WI38 (cell line): ENCODE data around the gene HEBP1.
"Not testable (repeated sequence)": the region's sequence is repeated elsewhere in the genome, so short reads cannot be mapped to it uniquely, and the experiment has no call there.

Experiments used
- H3K4me3 ChIP-seq: 2 replicates; pipeline ENCODE4 v1.5.1; 2011; ENCODE audit warnings: low read depth, mild to moderate bottlenecking, control low read depth, low read length
- CTCF ChIP-seq: IDR thresholded peaks from 2 replicates; pipeline ENCODE4 v1.5.1; 2012; ENCODE audit warnings: low read depth, mild to moderate bottlenecking, control low read depth, low read length

The HEBP1 gene

GRCh38 chr12:13042666-13043230 is 42.7 kb upstream of the HEBP1 start:
- TF ChIP-seq CTCF, result no peak
- H3K4me3 ChIP-seq, result no peak overlapping the region

- no peak for TF ChIP-seq CTCF
- H3K4me3 ChIP-seq, result no peak overlapping the region
Observed at GRCh38 chr12:13041224-13041623, 41.2 kb upstream of the HEBP1 start.

GRCh38 chr12:13039328-13039956 is 39.4 kb upstream of the HEBP1 start:
- no peak overlapping the region for H3K4me3 ChIP-seq
- TF ChIP-seq CTCF, result no peak

GRCh38 chr12:13038491-13039161 is 38.6 kb upstream of the HEBP1 start:
- TF ChIP-seq CTCF, result no peak

GRCh38 chr12:13036881-13037280 is 36.8 kb upstream of the HEBP1 start:
- no peak for TF ChIP-seq CTCF
- H3K4me3 ChIP-seq, result no peak overlapping the region

More at GRCh38 chr12:13038491-13039161, 38.6 kb upstream of the HEBP1 start:
- H3K4me3 ChIP-seq, result no peak overlapping the region

- not testable (repeated sequence) for H3K4me3 ChIP-seq
Observed at GRCh38 chr12:13035335-13035734, 35.3 kb upstream of the HEBP1 start.

- TF ChIP-seq CTCF, result no peak
- H3K4me3 ChIP-seq, result no peak overlapping the region
Observed at GRCh38 chr12:13033476-13033875, 33.4 kb upstream of the HEBP1 start.
